Esophagus squamous epithelium (tissue), 4 donors: Measurements from ENCODE around the gene PCSK6.

Experiments used
- POLR2A ChIP-seq, 4 donors: fragments of 450-650 bp; IDR thresholded peaks; one replicate each; pipeline ENCODE4 v1.6.1; 2017; ENCODE audit warnings: antibody characterized with exemption in 4 of 4, mild to moderate bottlenecking in 4 of 4, moderate library complexity in 3 of 4
- TF ChIP-seq, protein P1 (sequence below), 6 experiments: fragments of 450-650 bp in 4 of 6; fragments of 200-600 bp in 2 of 6; sonication (generic) in 2 of 6; IDR thresholded peaks; one replicate each; pipeline ENCODE4 v1.5.1; 2016 to 2019; ENCODE audit warnings: antibody characterized with exemption in 6 of 6, mild to moderate bottlenecking in 4 of 6, moderate library complexity in 4 of 6

DNA sequence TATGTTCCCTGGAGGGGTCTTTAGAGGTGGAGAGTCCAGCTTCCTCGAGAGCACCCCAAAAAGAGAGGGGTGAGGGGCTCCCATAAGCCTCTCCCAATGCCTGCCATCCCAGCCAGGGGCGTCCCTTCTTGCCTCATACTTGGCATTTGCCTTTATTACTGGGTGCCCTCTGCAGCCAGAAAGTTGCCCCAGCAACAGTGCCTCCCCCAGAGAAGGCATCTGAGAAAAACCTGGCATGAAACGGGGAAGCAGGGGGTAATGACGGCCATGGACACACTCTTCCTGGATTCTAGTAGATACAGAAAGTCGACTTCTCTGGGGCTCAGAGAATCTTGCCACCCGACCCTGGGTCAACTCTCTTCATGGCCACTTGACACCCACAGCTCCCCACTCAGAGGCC, 90.1 kb downstream of the PCSK6 start:
- TF ChIP-seq, protein P1, sequence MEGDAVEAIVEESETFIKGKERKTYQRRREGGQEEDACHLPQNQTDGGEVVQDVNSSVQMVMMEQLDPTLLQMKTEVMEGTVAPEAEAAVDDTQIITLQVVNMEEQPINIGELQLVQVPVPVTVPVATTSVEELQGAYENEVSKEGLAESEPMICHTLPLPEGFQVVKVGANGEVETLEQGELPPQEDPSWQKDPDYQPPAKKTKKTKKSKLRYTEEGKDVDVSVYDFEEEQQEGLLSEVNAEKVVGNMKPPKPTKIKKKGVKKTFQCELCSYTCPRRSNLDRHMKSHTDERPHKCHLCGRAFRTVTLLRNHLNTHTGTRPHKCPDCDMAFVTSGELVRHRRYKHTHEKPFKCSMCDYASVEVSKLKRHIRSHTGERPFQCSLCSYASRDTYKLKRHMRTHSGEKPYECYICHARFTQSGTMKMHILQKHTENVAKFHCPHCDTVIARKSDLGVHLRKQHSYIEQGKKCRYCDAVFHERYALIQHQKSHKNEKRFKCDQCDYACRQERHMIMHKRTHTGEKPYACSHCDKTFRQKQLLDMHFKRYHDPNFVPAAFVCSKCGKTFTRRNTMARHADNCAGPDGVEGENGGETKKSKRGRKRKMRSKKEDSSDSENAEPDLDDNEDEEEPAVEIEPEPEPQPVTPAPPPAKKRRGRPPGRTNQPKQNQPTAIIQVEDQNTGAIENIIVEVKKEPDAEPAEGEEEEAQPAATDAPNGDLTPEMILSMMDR (IDR thresholded peaks at IDR 0.05) = no peak
- TF ChIP-seq POLR2A (IDR thresholded peaks at IDR 0.05) = no peak
